Measurements from ENCODE around the gene SORCS2.

Gene SORCS2

GRCh38 chr4:7598939-7599790, 406.8 kb downstream of the SORCS2 start:
- TF ChIP-seq SIN3A (IDR thresholded peaks at IDR 0.05; ENCODE audit: borderline replicate concordance, insufficient read depth, low read length) (no peak), TAF1 (IDR thresholded peaks at IDR 0.05; ENCODE audit: borderline replicate concordance, insufficient read depth, low read length) (no peak), REST (IDR thresholded peaks at IDR 0.05; ENCODE audit: insufficient read depth in 1 of 2, low read depth in 2 of 2, low read length in 2 of 2) (no peak), FOXP2 (optimal IDR thresholded peaks at IDR 0.05; ENCODE audit: borderline replicate concordance, extremely low read depth, extremely low read length, insufficient read depth) (no peak), POLR2AphosphoS5 (IDR thresholded peaks at IDR 0.05; ENCODE audit: low read depth, low read length) (no peak)

GRCh38 chr4:7600247-7600646, 407.9 kb downstream of the SORCS2 start:
- TF ChIP-seq REST (IDR thresholded peaks at IDR 0.05; ENCODE audit: insufficient read depth in 1 of 2, low read depth in 2 of 2, low read length in 2 of 2) (no peak), FOXP2 (optimal IDR thresholded peaks at IDR 0.05; ENCODE audit: borderline replicate concordance, extremely low read depth, extremely low read length, insufficient read depth) (no peak), SIN3A (IDR thresholded peaks at IDR 0.05; ENCODE audit: borderline replicate concordance, insufficient read depth, low read length) (no peak), TAF1 (IDR thresholded peaks at IDR 0.05; ENCODE audit: borderline replicate concordance, insufficient read depth, low read length) (no peak), POLR2AphosphoS5 (IDR thresholded peaks at IDR 0.05; ENCODE audit: low read depth, low read length) (no peak)

- no peak for TF ChIP-seq FOXP2 (optimal IDR thresholded peaks at IDR 0.05; ENCODE audit: borderline replicate concordance, extremely low read depth, extremely low read length, insufficient read depth)
- TF ChIP-seq SIN3A (IDR thresholded peaks at IDR 0.05; ENCODE audit: borderline replicate concordance, insufficient read depth, low read length) = no peak
- TF ChIP-seq REST (IDR thresholded peaks at IDR 0.05; ENCODE audit: insufficient read depth in 1 of 2, low read depth in 2 of 2, low read length in 2 of 2) = no peak
- no peak for TF ChIP-seq TAF1 (IDR thresholded peaks at IDR 0.05; ENCODE audit: borderline replicate concordance, insufficient read depth, low read length)
- TF ChIP-seq POLR2AphosphoS5 (IDR thresholded peaks at IDR 0.05; ENCODE audit: low read depth, low read length) = no peak
Observed at GRCh38 chr4:7607156-7607910, 415.0 kb downstream of the SORCS2 start.

- TF ChIP-seq TAF1 (IDR thresholded peaks at IDR 0.05; ENCODE audit: borderline replicate concordance, insufficient read depth, low read length) = no peak
- no peak for TF ChIP-seq SIN3A (IDR thresholded peaks at IDR 0.05; ENCODE audit: borderline replicate concordance, insufficient read depth, low read length)
- no peak for TF ChIP-seq POLR2AphosphoS5 (IDR thresholded peaks at IDR 0.05; ENCODE audit: low read depth, low read length)
- TF ChIP-seq FOXP2 (optimal IDR thresholded peaks at IDR 0.05; ENCODE audit: borderline replicate concordance, extremely low read depth, extremely low read length, insufficient read depth) = no peak
- no peak for TF ChIP-seq REST (IDR thresholded peaks at IDR 0.05; ENCODE audit: insufficient read depth in 1 of 2, low read depth in 2 of 2, low read length in 2 of 2)
Observed at GRCh38 chr4:7608046-7608445, 415.7 kb downstream of the SORCS2 start.

Data from PFSK-1 (cell line).